ENCODE results near the gene USP22. TPM values are rescaled to one million over a fixed set of nuclear protein-coding genes. Genes with fewer than 3 reads are reported as not detected.

USP22 gene
- total and polyA plus RNA-seq, 4 donors = 27.2 to 109 (median 58.1) TPM

DNA sequence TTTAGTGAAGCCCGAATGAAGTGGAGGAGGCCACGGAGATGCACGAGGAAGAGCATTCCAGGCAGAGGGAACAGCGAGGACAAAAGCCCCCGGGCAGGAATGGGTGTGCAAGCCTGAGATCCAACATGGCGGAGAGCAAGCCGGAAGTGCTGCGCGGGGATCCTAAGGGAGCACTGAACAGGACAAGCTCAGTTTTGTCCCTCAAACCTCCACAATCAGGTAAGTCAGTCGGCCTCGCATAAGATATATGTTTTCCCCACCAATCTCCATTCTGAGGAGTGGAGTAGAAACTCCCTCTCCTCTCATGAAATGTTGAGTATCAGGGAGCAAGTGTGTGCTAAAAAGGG lies 32.9 kb upstream of the USP22 start:
- Histone ChIP-seq H3K9ac (ENCODE audit: low read depth in 1 of 2, low read length in 2 of 2) (no peak overlapping the region), H3K27ac (ENCODE audit: low read depth in 1 of 2, low read length in 2 of 2) (no peak overlapping the region), H3K4me1 (ENCODE audit: control insufficient read depth in 4 of 4, insufficient read depth in 4 of 4, low read length in 3 of 4) (no peaks in the 10 kb centered on the region), H3K4me3 (ENCODE audit: low read depth in 1 of 3, low read length in 3 of 3) (no peak overlapping the region), H3K9me3 (ENCODE audit: control insufficient read depth in 4 of 4, low read length in 3 of 4) (no peaks in the 10 kb centered on the region), H3K36me3 (ENCODE audit: control insufficient read depth in 4 of 4, insufficient read depth in 3 of 4, low read depth in 1 of 4, low read length in 3 of 4) (no peaks in the 10 kb centered on the region), H3K27me3 (ENCODE audit: control insufficient read depth in 4 of 4, insufficient read depth in 4 of 4, low read length in 3 of 4) (no peaks in the 10 kb centered on the region)
- no peak for DNase-seq (ENCODE audit: low spot score)
- TF ChIP-seq, protein P1, sequence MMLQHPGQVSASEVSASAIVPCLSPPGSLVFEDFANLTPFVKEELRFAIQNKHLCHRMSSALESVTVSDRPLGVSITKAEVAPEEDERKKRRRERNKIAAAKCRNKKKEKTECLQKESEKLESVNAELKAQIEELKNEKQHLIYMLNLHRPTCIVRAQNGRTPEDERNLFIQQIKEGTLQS (IDR thresholded peaks at IDR 0.05) = no peak
- TF ChIP-seq HNF4G (IDR thresholded peaks at IDR 0.05) (no peak), HNF4A (conservative IDR thresholded peaks at IDR 0.05) (no peak), YY1 (IDR thresholded peaks at IDR 0.05) (no peak)
- WGBS = 91% methylated on average over 11 of the region's 11 CpGs

DNA sequence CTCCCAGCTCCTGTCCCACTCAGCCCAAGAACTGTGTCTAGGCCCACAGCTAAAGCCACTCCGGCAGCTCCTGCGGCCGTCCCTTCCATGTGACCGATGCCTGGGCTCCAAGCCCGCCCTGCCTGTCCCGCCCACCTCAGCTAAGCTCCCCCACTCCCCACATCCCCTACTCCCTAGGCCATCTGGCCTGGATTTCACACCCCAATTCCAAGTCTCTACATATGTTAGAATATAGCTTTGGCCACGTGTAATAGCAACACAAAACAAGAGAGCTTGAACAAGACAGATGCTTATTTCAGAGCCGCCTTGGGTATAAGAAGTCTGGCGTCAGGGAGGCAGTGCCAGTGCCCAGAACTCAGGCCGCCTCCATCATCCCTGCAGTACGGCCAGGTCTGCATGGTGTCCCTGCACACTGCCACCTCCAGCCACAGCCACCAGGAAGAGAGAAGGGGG lies 30.0 kb upstream of the USP22 start:
- Histone ChIP-seq H3K9me3 (ENCODE audit: control insufficient read depth in 4 of 4, low read length in 3 of 4) (no peaks in the 10 kb centered on the region), H3K27me3 (ENCODE audit: control insufficient read depth in 4 of 4, insufficient read depth in 4 of 4, low read length in 3 of 4) (no peaks in the 10 kb centered on the region), H3K9ac (ENCODE audit: low read depth in 1 of 2, low read length in 2 of 2) (no peak overlapping the region), H3K36me3 (ENCODE audit: control insufficient read depth in 4 of 4, insufficient read depth in 3 of 4, low read depth in 1 of 4, low read length in 3 of 4) (no peaks in the 10 kb centered on the region), H3K4me3 (ENCODE audit: low read depth in 1 of 3, low read length in 3 of 3) (no peak overlapping the region), H3K27ac (ENCODE audit: low read depth in 1 of 2, low read length in 2 of 2) (no peak overlapping the region), H3K4me1 (ENCODE audit: control insufficient read depth in 4 of 4, insufficient read depth in 4 of 4, low read length in 3 of 4) (no peaks in the 10 kb centered on the region)
- TF ChIP-seq, protein P1 (IDR thresholded peaks at IDR 0.05) = no peak
- TF ChIP-seq RAD21 (IDR thresholded peaks at IDR 0.05) (no peak), FOXA2 (IDR thresholded peaks at IDR 0.05) (no peak), NR2F2 (IDR thresholded peaks at IDR 0.05) (no peak), RXRA (IDR thresholded peaks at IDR 0.05) (no peak), TAF1 (conservative IDR thresholded peaks at IDR 0.05) (no peak), YY1 (IDR thresholded peaks at IDR 0.05) (no peak), SP1 (IDR thresholded peaks at IDR 0.05) (no peak), HNF4A (conservative IDR thresholded peaks at IDR 0.05) (no peak), HNF4G (IDR thresholded peaks at IDR 0.05) (no peak), JUND (IDR thresholded peaks at IDR 0.05) (no peak), FOXA1 (IDR thresholded peaks at IDR 0.05) (no peak), GABPA (IDR thresholded peaks at IDR 0.05 in 1 of 2, conservative IDR thresholded peaks at IDR 0.05 in 1 of 2) (no peak), EGR1 (IDR thresholded peaks at IDR 0.05; ENCODE audit: low read depth in 2 of 2) (no peak)
- TF ChIP-seq, protein P2, sequence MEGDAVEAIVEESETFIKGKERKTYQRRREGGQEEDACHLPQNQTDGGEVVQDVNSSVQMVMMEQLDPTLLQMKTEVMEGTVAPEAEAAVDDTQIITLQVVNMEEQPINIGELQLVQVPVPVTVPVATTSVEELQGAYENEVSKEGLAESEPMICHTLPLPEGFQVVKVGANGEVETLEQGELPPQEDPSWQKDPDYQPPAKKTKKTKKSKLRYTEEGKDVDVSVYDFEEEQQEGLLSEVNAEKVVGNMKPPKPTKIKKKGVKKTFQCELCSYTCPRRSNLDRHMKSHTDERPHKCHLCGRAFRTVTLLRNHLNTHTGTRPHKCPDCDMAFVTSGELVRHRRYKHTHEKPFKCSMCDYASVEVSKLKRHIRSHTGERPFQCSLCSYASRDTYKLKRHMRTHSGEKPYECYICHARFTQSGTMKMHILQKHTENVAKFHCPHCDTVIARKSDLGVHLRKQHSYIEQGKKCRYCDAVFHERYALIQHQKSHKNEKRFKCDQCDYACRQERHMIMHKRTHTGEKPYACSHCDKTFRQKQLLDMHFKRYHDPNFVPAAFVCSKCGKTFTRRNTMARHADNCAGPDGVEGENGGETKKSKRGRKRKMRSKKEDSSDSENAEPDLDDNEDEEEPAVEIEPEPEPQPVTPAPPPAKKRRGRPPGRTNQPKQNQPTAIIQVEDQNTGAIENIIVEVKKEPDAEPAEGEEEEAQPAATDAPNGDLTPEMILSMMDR (IDR thresholded peaks at IDR 0.05; ENCODE audit: low read depth, low read length, missing input control) = no peak
- TF ChIP-seq, protein P3, sequence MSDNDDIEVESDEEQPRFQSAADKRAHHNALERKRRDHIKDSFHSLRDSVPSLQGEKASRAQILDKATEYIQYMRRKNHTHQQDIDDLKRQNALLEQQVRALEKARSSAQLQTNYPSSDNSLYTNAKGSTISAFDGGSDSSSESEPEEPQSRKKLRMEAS (IDR thresholded peaks at IDR 0.05) = no peak
- TF ChIP-seq, protein P4, sequence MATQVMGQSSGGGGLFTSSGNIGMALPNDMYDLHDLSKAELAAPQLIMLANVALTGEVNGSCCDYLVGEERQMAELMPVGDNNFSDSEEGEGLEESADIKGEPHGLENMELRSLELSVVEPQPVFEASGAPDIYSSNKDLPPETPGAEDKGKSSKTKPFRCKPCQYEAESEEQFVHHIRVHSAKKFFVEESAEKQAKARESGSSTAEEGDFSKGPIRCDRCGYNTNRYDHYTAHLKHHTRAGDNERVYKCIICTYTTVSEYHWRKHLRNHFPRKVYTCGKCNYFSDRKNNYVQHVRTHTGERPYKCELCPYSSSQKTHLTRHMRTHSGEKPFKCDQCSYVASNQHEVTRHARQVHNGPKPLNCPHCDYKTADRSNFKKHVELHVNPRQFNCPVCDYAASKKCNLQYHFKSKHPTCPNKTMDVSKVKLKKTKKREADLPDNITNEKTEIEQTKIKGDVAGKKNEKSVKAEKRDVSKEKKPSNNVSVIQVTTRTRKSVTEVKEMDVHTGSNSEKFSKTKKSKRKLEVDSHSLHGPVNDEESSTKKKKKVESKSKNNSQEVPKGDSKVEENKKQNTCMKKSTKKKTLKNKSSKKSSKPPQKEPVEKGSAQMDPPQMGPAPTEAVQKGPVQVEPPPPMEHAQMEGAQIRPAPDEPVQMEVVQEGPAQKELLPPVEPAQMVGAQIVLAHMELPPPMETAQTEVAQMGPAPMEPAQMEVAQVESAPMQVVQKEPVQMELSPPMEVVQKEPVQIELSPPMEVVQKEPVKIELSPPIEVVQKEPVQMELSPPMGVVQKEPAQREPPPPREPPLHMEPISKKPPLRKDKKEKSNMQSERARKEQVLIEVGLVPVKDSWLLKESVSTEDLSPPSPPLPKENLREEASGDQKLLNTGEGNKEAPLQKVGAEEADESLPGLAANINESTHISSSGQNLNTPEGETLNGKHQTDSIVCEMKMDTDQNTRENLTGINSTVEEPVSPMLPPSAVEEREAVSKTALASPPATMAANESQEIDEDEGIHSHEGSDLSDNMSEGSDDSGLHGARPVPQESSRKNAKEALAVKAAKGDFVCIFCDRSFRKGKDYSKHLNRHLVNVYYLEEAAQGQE (IDR thresholded peaks at IDR 0.05) = no peak
- TF ChIP-seq, protein P5, sequence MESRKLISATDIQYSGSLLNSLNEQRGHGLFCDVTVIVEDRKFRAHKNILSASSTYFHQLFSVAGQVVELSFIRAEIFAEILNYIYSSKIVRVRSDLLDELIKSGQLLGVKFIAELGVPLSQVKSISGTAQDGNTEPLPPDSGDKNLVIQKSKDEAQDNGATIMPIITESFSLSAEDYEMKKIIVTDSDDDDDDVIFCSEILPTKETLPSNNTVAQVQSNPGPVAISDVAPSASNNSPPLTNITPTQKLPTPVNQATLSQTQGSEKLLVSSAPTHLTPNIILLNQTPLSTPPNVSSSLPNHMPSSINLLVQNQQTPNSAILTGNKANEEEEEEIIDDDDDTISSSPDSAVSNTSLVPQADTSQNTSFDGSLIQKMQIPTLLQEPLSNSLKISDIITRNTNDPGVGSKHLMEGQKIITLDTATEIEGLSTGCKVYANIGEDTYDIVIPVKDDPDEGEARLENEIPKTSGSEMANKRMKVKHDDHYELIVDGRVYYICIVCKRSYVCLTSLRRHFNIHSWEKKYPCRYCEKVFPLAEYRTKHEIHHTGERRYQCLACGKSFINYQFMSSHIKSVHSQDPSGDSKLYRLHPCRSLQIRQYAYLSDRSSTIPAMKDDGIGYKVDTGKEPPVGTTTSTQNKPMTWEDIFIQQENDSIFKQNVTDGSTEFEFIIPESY (IDR thresholded peaks at IDR 0.05) = no peak
- WGBS = 90% methylated on average over 11 of the region's 11 CpGs
- no peak for DNase-seq (ENCODE audit: low spot score)

Measured in liver (tissue), 9 donors.